HepG2 (cell line): ENCODE results near the gene PRKCZ. TPM values are rescaled to one million over a fixed set of nuclear protein-coding genes. Genes with fewer than 3 reads are reported as not detected.

ENCODE experiments used
- ATAC-seq: fragments of 200-7000 bp; cut with Tn5 transposase; 3 replicates; pipeline ENCODE4 v1.9.1; 2020; ENCODE audit warnings: mild to moderate bottlenecking, moderate library complexity
- BruUV-seq: library from RNA; stranded (reverse); fragments of 400-500 nt; replicated peaks from 2 replicates; lab custom pipeline; 2021; lab: Mats Ljungman, UMichigan
- CTCF ChIA-PET: fragments of 300-600 bp; formaldehyde crosslinking; extraction: SDS; loops from one replicate; lab custom pipeline; 2021; ENCODE audit warnings: low total read pairs, inconsistent platforms, low intra/inter-chr PET ratio; lab: Yijun Ruan, JAX
- POLR2A ChIA-PET: fragments of 350-600 bp; sonication (Branson Sonifier 250); formaldehyde crosslinking; loops from one replicate; lab custom pipeline; 2020; ENCODE audit warnings: antibody characterized with exemption, inconsistent platforms; lab: Yijun Ruan, JAX
- DNase-seq: peaks from one replicate; pipeline ENCODE4 v3.0.0-alpha.2; 2015; ENCODE audit warnings: low spot score
- FAIRE-seq: peaks from 3 replicates; lab custom pipeline; 2011; peaks lifted over from hg19 to GRCh38; lab: Jason Lieb, UNC
- H2AFZ ChIP-seq: one replicate; pipeline ENCODE4 v1.6.1; 2011; ENCODE audit warnings: low read length, inconsistent platforms
- H3K27ac ChIP-seq: fragments of 300-600 bp; 3 replicates; pipeline ENCODE4 v1.8.0; 2011; ENCODE audit warnings: mixed run types, mild to moderate bottlenecking, mixed read lengths, low read length, inconsistent platforms; ENCODE audit not compliant: insufficient read depth; ENCODE audit errors: extremely low read length
- H3K27me3 ChIP-seq, 2 experiments: fragments of 200-600 bp in 1 of 2; 2 replicates in 1 of 2; 3 replicates in 1 of 2; pipeline versions ENCODE4 v1.6.0 to v1.8.0; 2011; ENCODE audit warnings: low read length in 2 of 2, mild to moderate bottlenecking in 2 of 2, moderate library complexity in 2 of 2, inconsistent platforms in 1 of 2; ENCODE audit not compliant: insufficient read depth in 2 of 2, control insufficient read depth in 1 of 2
- H3K36me3 ChIP-seq, 2 experiments: fragments of 200-600 bp in 1 of 2; replicated peaks in 1 of 2; 2 replicates in 1 of 2; 3 replicates in 1 of 2; pipeline versions ENCODE4 v1.5.1 to v1.8.0; 2011; ENCODE audit warnings: low read length in 2 of 2, inconsistent platforms in 1 of 2; ENCODE audit not compliant: insufficient read depth in 2 of 2, control insufficient read depth in 1 of 2
- H3K4me1 ChIP-seq: 2 replicates; pipeline ENCODE4 v1.5.1; 2012; ENCODE audit warnings: low read length, inconsistent platforms; ENCODE audit not compliant: insufficient read depth
- H3K4me2 ChIP-seq: 2 replicates; pipeline ENCODE4 v1.6.0; 2011; ENCODE audit warnings: low read depth, low read length, inconsistent platforms
- H3K4me3 ChIP-seq, 3 experiments: fragments of 200-600 bp in 1 of 3; sonication (generic), shearing (Covaris generic) in 1 of 3; replicated peaks in 1 of 3; 2 replicates each; pipeline ENCODE4 v1.5.1; 2011 to 2016; ENCODE audit warnings: low read length in 3 of 3, inconsistent platforms in 2 of 3, low read depth in 2 of 3, mild to moderate bottlenecking in 2 of 3, control low read depth in 1 of 3, mixed read lengths in 1 of 3; ENCODE audit not compliant: insufficient read depth in 1 of 3
- H3K79me2 ChIP-seq: one replicate; pipeline ENCODE4 v1.6.1; 2011; ENCODE audit warnings: low read length, inconsistent platforms; ENCODE audit not compliant: insufficient read depth
- H3K9ac ChIP-seq: 2 replicates; pipeline ENCODE4 v1.6.0; 2011; ENCODE audit warnings: mild to moderate bottlenecking, low read depth, low read length, inconsistent platforms; ENCODE audit not compliant: insufficient read depth
- H3K9me3 ChIP-seq: 2 replicates; pipeline ENCODE4 v1.5.1; 2012; ENCODE audit warnings: mild to moderate bottlenecking, low read length
- H4K20me1 ChIP-seq: 2 replicates; pipeline ENCODE4 v1.6.0; 2011; ENCODE audit warnings: inconsistent platforms, mild to moderate bottlenecking, low read length, moderate library complexity; ENCODE audit not compliant: insufficient read depth
- ARNT2 ChIP-seq: sonication (generic); formaldehyde crosslinking; IDR thresholded peaks from 2 replicates; pipeline ENCODE4 v1.8.0; 2022; ENCODE audit warnings: mild to moderate bottlenecking, low read depth, missing genetic modification reagents, moderate library complexity
- CSRNP1 ChIP-seq: sonication (generic); formaldehyde crosslinking; IDR thresholded peaks from 2 replicates; pipeline ENCODE4 v1.8.1; 2023; ENCODE audit warnings: mild to moderate bottlenecking, missing genetic modification reagents
- ERF ChIP-seq: IDR thresholded peaks from 2 replicates; pipeline ENCODE4 v1.6.1; 2018; ENCODE audit warnings: missing biosample characterization, missing genetic modification reagents
- KDM6A ChIP-seq: IDR thresholded peaks from 2 replicates; pipeline ENCODE4 v1.6.1; 2016; ENCODE audit warnings: low read depth
- LRRFIP1 ChIP-seq: sonication (generic); formaldehyde crosslinking; conservative IDR thresholded peaks from 2 replicates; pipeline ENCODE4 v1.4.0; 2020; ENCODE audit warnings: missing genetic modification reagents
- ZNF225 ChIP-seq: sonication (generic); formaldehyde crosslinking; IDR thresholded peaks from 2 replicates; pipeline ENCODE4 v1.4.0; 2020; ENCODE audit warnings: mild to moderate bottlenecking, missing genetic modification reagents
- ZNF382 ChIP-seq: sonication (generic); formaldehyde crosslinking; IDR thresholded peaks from 2 replicates; pipeline ENCODE4 v1.5.0; 2020; ENCODE audit warnings: missing genetic modification reagents, mild to moderate bottlenecking, borderline replicate concordance
- ZNF598 ChIP-seq: sonication (generic); formaldehyde crosslinking; IDR thresholded peaks from 2 replicates; pipeline ENCODE4 v1.5.1; 2020; ENCODE audit warnings: mild to moderate bottlenecking, missing genetic modification reagents, borderline replicate concordance
- WGBS: methylation state at CpG from one replicate; pipeline ENCODE4 v1.1.6; 2017; ENCODE audit warnings: low lambda C conversion rate; 5-methylcytosine and 5-hydroxymethylcytosine counted together
- in situ Hi-C: cut with HindIII; loops from 2 replicates; pipeline ENCODE4 v1.10.0; 2017; ENCODE audit warnings: low pct_unique_long_range_greater_than_20kb; ENCODE audit not compliant: extremely low pct_ligation_motif_present
- intact Hi-C: fragments of 100-400 bp; cut with micrococcal nuclease; formaldehyde crosslinking; loops from one replicate; pipeline ENCODE4 v1.10.0; 2022; ENCODE audit not compliant: unreplicated experiment
- polyA plus RNA-seq, 8 experiments: library from polyadenylated mRNA; depleted of rRNA in 3 of 8; stranded (reverse) in 7 of 8; unstranded in 1 of 8; fragments of >200 nt; fragmentation: Illumina TruSeq in 4 of 8; extraction: Trizol in 4 of 8; gene quantifications; 2 replicates each; pipeline versions ENCODE4 v1.2.1 to v1.2.3, GENCODE V29; 2011 to 2016; ENCODE audit warnings: low read depth in 4 of 8, missing spikeins in 1 of 8, mixed read lengths in 1 of 8; ENCODE audit not compliant: insufficient read depth in 1 of 8
- total RNA-seq, 5 experiments: library from RNA; depleted of rRNA; stranded (reverse); fragments of >200 nt; fragmentation: Illumina TruSeq; extraction: Trizol; gene quantifications; 2 replicates each; pipeline ENCODE4 v1.2.3, GENCODE V29; 2016; ENCODE audit warnings: low read depth in 1 of 5

The PRKCZ gene
- total and polyA plus RNA-seq, 2 of the 13 experiments (the other 11 are each of a cell fraction or from before 2014, with no cell fraction given), result 34.7 to 85.2 TPM

GRCh38 chr1:2024451-2024850 lies 25.8 kb upstream of the PRKCZ start (continued):
- TF ChIP-seq LRRFIP1, result no peak

GRCh38 chr1:2024887-2025286 lies 25.3 kb upstream of the PRKCZ start:
- Histone ChIP-seq H3K27me3 (peaks cover 28 to 90% of the 10 kb centered on the region in 2 experiments), H3K4me3 (no peak overlapping the region), H2AFZ (no peak overlapping the region), H3K4me2 (no peak overlapping the region), H3K79me2 (no peaks in the 10 kb centered on the region), H3K9ac (no peak overlapping the region), H3K9me3 (no peaks in the 10 kb centered on the region), H3K27ac (no peak overlapping the region), H3K36me3 (no peaks in the 10 kb centered on the region), H4K20me1 (0 out of 2 replicates have a peak, but pooled peaks cover 4% of the 10 kb centered on the region), H3K4me1 (peaks cover 13% of the 10 kb centered on the region; the same call in 1 of the 2 replicates)
- ATAC-seq, result no peak
- intact Hi-C loops (no loop called here), in situ Hi-C loops (no loop called here)
- BruUV-seq, result no TSS peak
- no peak for FAIRE-seq
- TF ChIP-seq ZNF225 (CRISPR knock-in tag), result no peak
- no peak for TF ChIP-seq ZNF382 (CRISPR knock-in tag)
- no peak for TF ChIP-seq CSRNP1 (CRISPR knock-in tag)
- TF ChIP-seq ARNT2 (CRISPR knock-in tag), result no peak
- no peak for TF ChIP-seq ERF (CRISPR knock-in tag)
- TF ChIP-seq ZNF598 (CRISPR knock-in tag), result no peak
- TF ChIP-seq KDM6A (CRISPR knock-in tag), result no peak
- POLR2A ChIA-PET, result no interaction called here
- WGBS, result no CpG with 5 or more reads among the region's 18 CpGs
- no peak for DNase-seq
- CTCF ChIA-PET, result no interaction called here
